K562 (cell line): ENCODE data around the gene VAPB. TPM values are rescaled to one million over a fixed set of nuclear protein-coding genes. Genes with fewer than 3 reads are reported as not detected.

Source experiments
- ATAC-seq: fragments of 200-7000 bp; cut with Tn5 transposase; 3 replicates; pipeline ENCODE4 v1.9.1; 2020; ENCODE audit warnings: moderate library complexity
- BruUV-seq: library from RNA; stranded (reverse); fragments of 400-500 nt; replicated peaks from 2 replicates; lab custom pipeline; 2021; lab: Mats Ljungman, UMichigan
- CTCF ChIA-PET: fragments of 300-600 bp; formaldehyde crosslinking; extraction: SDS; loops from one replicate; lab custom pipeline; 2021; ENCODE audit warnings: low intra/inter-chr PET ratio; lab: Yijun Ruan, JAX
- POLR2A ChIA-PET: fragments of 300-600, 350-650 bp; sonication (Branson Sonifier 250); formaldehyde crosslinking; extraction: SDS; loops from one replicate; lab custom pipeline; 2021; ENCODE audit warnings: antibody characterized with exemption, inconsistent platforms; lab: Yijun Ruan, JAX
- DNase-seq, 4 experiments: peaks; one replicate each; pipeline versions ENCODE4 v3.0.0 to v3.0.0-alpha.2; 2011 to 2018; ENCODE audit warnings: low spot score in 3 of 4, mixed read lengths in 3 of 4; ENCODE audit errors: extremely low read depth in 1 of 4
- FAIRE-seq: peaks from 2 replicates; lab custom pipeline; 2011; peaks lifted over from hg19 to GRCh38; lab: Jason Lieb, UNC
- H2AFZ ChIP-seq: 2 replicates; pipeline ENCODE4 v1.6.0; 2011; ENCODE audit warnings: low read depth, low read length, control low read depth, inconsistent platforms
- H3K27ac ChIP-seq: fragments of 200-600 bp; 3 replicates; pipeline ENCODE4 v1.8.0; 2011; ENCODE audit warnings: low read depth, mild to moderate bottlenecking, control low read depth, inconsistent platforms, low read length, moderate library complexity, mixed read lengths; ENCODE audit errors: extremely low read depth
- H3K27me3 ChIP-seq, 2 experiments: fragments of 300-600 bp in 1 of 2; 2 replicates in 1 of 2; 3 replicates in 1 of 2; pipeline versions ENCODE4 v1.6.0 to v1.8.0; 2011; ENCODE audit warnings: inconsistent platforms in 2 of 2, low read length in 2 of 2, mild to moderate bottlenecking in 1 of 2, mixed read lengths in 1 of 2, moderate library complexity in 1 of 2; ENCODE audit not compliant: control insufficient read depth in 2 of 2, insufficient read depth in 2 of 2
- H3K36me3 ChIP-seq: fragments of 300-600 bp; 3 replicates; pipeline ENCODE4 v1.8.0; 2011; ENCODE audit warnings: mild to moderate bottlenecking, low read length, inconsistent platforms; ENCODE audit not compliant: control insufficient read depth, insufficient read depth
- H3K4me1 ChIP-seq, 2 experiments: fragments of 200-600 bp in 1 of 2; replicated peaks in 1 of 2; 2 replicates in 1 of 2; 3 replicates in 1 of 2; pipeline versions ENCODE4 v1.5.1 to v1.8.0; 2011; ENCODE audit warnings: inconsistent platforms in 2 of 2, low read length in 2 of 2, mild to moderate bottlenecking in 1 of 2, mixed read lengths in 1 of 2, moderate library complexity in 1 of 2; ENCODE audit not compliant: control insufficient read depth in 2 of 2, insufficient read depth in 2 of 2
- H3K4me2 ChIP-seq: 2 replicates; pipeline ENCODE4 v1.6.1; 2011; ENCODE audit warnings: low read length, control low read depth, inconsistent platforms, mixed read lengths; ENCODE audit not compliant: insufficient read depth
- H3K4me3 ChIP-seq: fragments of 200-600 bp; sonication (generic), shearing (Covaris generic); 2 replicates; pipeline ENCODE4 v1.5.1; 2016; ENCODE audit warnings: control low read depth, inconsistent platforms
- H3K79me2 ChIP-seq: fragments of 200-600 bp; 3 replicates; pipeline ENCODE4 v1.8.0; 2011; ENCODE audit warnings: low read length, inconsistent platforms; ENCODE audit not compliant: control insufficient read depth, insufficient read depth
- H3K9ac ChIP-seq, 2 experiments: 2 replicates each; pipeline versions ENCODE4 v1.6.0 to v1.6.1; 2011; ENCODE audit warnings: low read depth in 2 of 2, low read length in 2 of 2, control low read depth in 1 of 2, inconsistent platforms in 1 of 2, mild to moderate bottlenecking in 1 of 2, mixed read lengths in 1 of 2; ENCODE audit not compliant: insufficient read depth in 1 of 2
- H3K9me1 ChIP-seq: one replicate; pipeline ENCODE4 v1.6.0; 2011; ENCODE audit warnings: inconsistent platforms, mild to moderate bottlenecking, low read length, moderate library complexity; ENCODE audit not compliant: control insufficient read depth, insufficient read depth
- H3K9me3 ChIP-seq: replicated peaks from 2 replicates; pipeline ENCODE4 v1.5.1; 2011; ENCODE audit warnings: low read depth, low read length, inconsistent platforms; ENCODE audit not compliant: control insufficient read depth, insufficient read depth
- H4K20me1 ChIP-seq: replicated peaks from 2 replicates; pipeline ENCODE4 v1.6.1; 2011; ENCODE audit warnings: low read length, inconsistent platforms, mixed read lengths; ENCODE audit not compliant: control insufficient read depth, insufficient read depth
- CBFB ChIP-seq: sonication (generic); formaldehyde crosslinking; IDR thresholded peaks from 2 replicates; pipeline ENCODE4 v1.4.0; 2020; ENCODE audit warnings: mild to moderate bottlenecking, missing genetic modification reagents
- CCAR2 ChIP-seq: fragments of 200-400 bp; formaldehyde crosslinking; IDR thresholded peaks from 2 replicates; pipeline ENCODE4 v1.6.1; 2017; ENCODE audit warnings: mild to moderate bottlenecking, low read depth, low read length
- KHSRP ChIP-seq: fragments of 450-650 bp; IDR thresholded peaks from 2 replicates; pipeline ENCODE4 v1.6.1; 2017
- MCM7 ChIP-seq, 2 experiments: fragments of 450-650 bp; IDR thresholded peaks; 2 replicates each; pipeline ENCODE4 v1.6.1; 2016 to 2018
- NR2F6 ChIP-seq: fragments of 450-650 bp; formaldehyde crosslinking; IDR thresholded peaks from 2 replicates; pipeline ENCODE4 v1.4.0; 2020; ENCODE audit warnings: mild to moderate bottlenecking
- POLR2A ChIP-seq: fragments of 450-650 bp; conservative IDR thresholded peaks from 2 replicates; pipeline ENCODE4 v1.6.1; 2016
- RFX7 ChIP-seq: fragments of 250-450 bp; sonication (Bioruptor Pico); IDR thresholded peaks from 2 replicates; pipeline ENCODE4 v1.5.1; 2021; ENCODE audit warnings: mild to moderate bottlenecking
- RUNX1 ChIP-seq: sonication (generic); IDR thresholded peaks from 2 replicates; pipeline ENCODE4 v1.6.1; 2016; ENCODE audit warnings: antibody characterized with exemption, low read depth
- TSC22D4 ChIP-seq: fragments of 450-650 bp; IDR thresholded peaks from 2 replicates; pipeline ENCODE4 v1.6.1; 2016; ENCODE audit warnings: missing genetic modification characterization, missing biosample characterization, control low read depth
- XRCC4 ChIP-seq: IDR thresholded peaks from one replicate; pipeline ENCODE4 v1.6.1; 2011; ENCODE audit not compliant: insufficient read depth, insufficient read length; ENCODE audit errors: extremely low read depth
- ZNF274 ChIP-seq: IDR thresholded peaks from 2 replicates; pipeline ENCODE4 v1.6.1; 2011; ENCODE audit warnings: low read depth, mild to moderate bottlenecking, low read length, moderate library complexity, borderline replicate concordance
- ZNF347 ChIP-seq: fragments of 450-650 bp; formaldehyde crosslinking; IDR thresholded peaks from 2 replicates; pipeline ENCODE4 v1.4.0; 2020; ENCODE audit warnings: low read depth, mild to moderate bottlenecking, moderate library complexity
- ZNF696 ChIP-seq: fragments of 250-450 bp; sonication (Bioruptor Pico); conservative IDR thresholded peaks from 2 replicates; pipeline ENCODE4 v1.4.0; 2020; ENCODE audit warnings: mild to moderate bottlenecking, moderate library complexity
- ZNF75A ChIP-seq: fragments of 450-650 bp; formaldehyde crosslinking; IDR thresholded peaks from 2 replicates; pipeline ENCODE4 v1.4.0; 2020; ENCODE audit warnings: mild to moderate bottlenecking
- WGBS: fragments of 100-300 bp; shearing (Covaris generic); methylation state at CpG from one replicate; pipeline ENCODE4 v1.1.6; 2016; ENCODE audit warnings: low coverage, mixed read lengths; ENCODE audit not compliant: insufficient coverage; ENCODE audit errors: missing lambda C conversion rate; 5-methylcytosine and 5-hydroxymethylcytosine counted together
- in situ Hi-C: fragments of 300-500 bp; cut with MboI; formaldehyde crosslinking; loops from 4 replicates; pipeline ENCODE4 v1.15.0; 2018; ENCODE audit warnings: inconsistent platforms, mixed read lengths
- intact Hi-C: fragments of 100-400 bp; cut with micrococcal nuclease; formaldehyde crosslinking; loops from 2 replicates; pipeline ENCODE4 v1.14.2; 2022
- polyA plus RNA-seq, 8 experiments: library from polyadenylated mRNA; depleted of rRNA in 4 of 8; stranded (reverse) in 5 of 8; unstranded in 3 of 8; fragments of >200 nt; fragmentation: Nextera tagmentation in 2 of 8; fragmentation: Illumina TruSeq in 1 of 8; extraction: Ambion mirVana in 2 of 8; extraction: Trizol in 1 of 8; gene quantifications; 2 replicates each; pipeline versions ENCODE4 v1.2.1 to v1.2.3, GENCODE V29; 2011 to 2014; ENCODE audit warnings: inconsistent platforms in 1 of 8, missing spikeins in 1 of 8
- total RNA-seq, 7 experiments: library from RNA; depleted of rRNA in 6 of 7; stranded (reverse); fragments of >200 nt in 6 of 7; fragmentation: Illumina TruSeq in 2 of 7; extraction: Trizol in 2 of 7; gene quantifications; 2 replicates each; pipeline versions ENCODE4 v1.2.1 to v1.2.3, GENCODE V29; 2011 to 2021; ENCODE audit warnings: low replicate concordance in 1 of 7
- TF ChIP-seq, protein P1 (sequence below): IDR thresholded peaks from 3 replicates; pipeline ENCODE4 v1.6.1; 2011; ENCODE audit warnings: borderline replicate concordance, mild to moderate bottlenecking; ENCODE audit not compliant: insufficient read length, insufficient read depth
- TF ChIP-seq, protein P2 (sequence below): fragments of 450-650 bp; IDR thresholded peaks from 2 replicates; pipeline ENCODE4 v1.6.1; 2016; ENCODE audit warnings: missing biosample characterization, missing genetic modification characterization

VAPB gene
- total and polyA plus RNA-seq, 9 of the 15 experiments (the other 6 are each of a cell fraction or from before 2014, with no cell fraction given): 3.4 to 51.0 (median 27.9) TPM

DNA sequence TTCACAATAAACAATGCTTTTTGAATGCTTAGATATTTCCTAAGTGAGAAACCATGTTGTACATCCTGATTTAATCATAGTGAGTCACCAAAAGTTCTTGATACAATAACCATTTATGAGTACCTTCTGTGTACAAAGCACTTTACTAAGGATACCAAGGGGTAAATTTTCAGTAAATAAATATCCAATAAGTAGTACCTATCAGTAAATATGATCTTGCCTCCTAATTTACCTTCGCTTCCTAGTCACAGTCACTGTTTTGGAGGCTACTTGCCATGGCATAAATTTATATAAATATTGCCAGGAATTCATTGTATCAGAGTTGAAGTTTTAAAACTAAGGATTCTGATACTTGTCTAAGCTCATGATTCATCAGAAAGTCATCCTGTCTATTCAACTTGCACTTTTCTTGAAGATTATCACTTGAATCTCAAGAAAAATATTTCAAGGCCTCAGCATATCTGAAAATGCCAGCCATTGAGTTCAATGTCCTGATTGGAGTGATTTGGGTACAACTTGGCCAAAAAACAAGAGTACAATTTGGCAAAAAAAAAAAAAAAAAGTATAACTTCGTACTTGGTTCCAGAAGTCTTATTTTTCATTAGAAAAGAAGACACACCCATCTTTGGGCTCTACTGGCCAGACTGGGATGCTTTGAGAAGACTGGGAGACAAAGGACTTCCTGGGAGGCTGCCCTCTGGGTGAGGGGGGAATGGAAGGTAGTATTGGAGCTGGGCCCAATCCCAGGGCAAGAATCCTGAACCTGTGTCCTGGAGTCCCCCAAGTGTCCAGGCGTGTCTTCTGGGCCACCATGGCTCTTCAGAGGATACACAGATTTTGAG lies 46.7 kb upstream of the VAPB start:
- no peak for DNase-seq
- no peak overlapping the region for H3K4me2 ChIP-seq
- H3K9me1 ChIP-seq: no peaks in the 10 kb centered on the region
- peaks cover 4 to 6% of the 10 kb centered on the region in 2 experiments; a peak in 3 of 5 replicates for H3K4me1 ChIP-seq
- in situ Hi-C loops: no loop called here
- ATAC-seq: no peak
- H3K4me3 ChIP-seq: no peak overlapping the region
- H2AFZ ChIP-seq: no peak overlapping the region
- CTCF ChIA-PET: no interaction called here
- H3K9me3 ChIP-seq: no peaks in the 10 kb centered on the region
- peaks cover 10% of the 10 kb centered on the region; the same call in 1 of the 3 replicates for H3K79me2 ChIP-seq
- POLR2A ChIA-PET: interaction anchor here (1.2 to 2.2 kb wide), 2 partner anchors 9 to 87 kb away, joined by 3 to 12 read pairs; no protein-coding TSS in a partner anchor
- no peak overlapping the region for H3K27ac ChIP-seq
- no peak for FAIRE-seq
- no peaks in the 10 kb centered on the region for H4K20me1 ChIP-seq
- no peaks in the 10 kb centered on the region for H3K27me3 ChIP-seq
- intact Hi-C loops: no loop called here
- peaks cover 37% of the 10 kb centered on the region for H3K36me3 ChIP-seq
- TF ChIP-seq ZNF75A (CRISPR knock-in tag): no peak
- no peak for TF ChIP-seq RFX7
- TF ChIP-seq CCAR2: no peak
- TF ChIP-seq XRCC4: no peak
- WGBS: 95% methylated on average over 3 of the region's 3 CpGs
- no peak overlapping the region for H3K9ac ChIP-seq
- BruUV-seq: no TSS peak

DNA sequence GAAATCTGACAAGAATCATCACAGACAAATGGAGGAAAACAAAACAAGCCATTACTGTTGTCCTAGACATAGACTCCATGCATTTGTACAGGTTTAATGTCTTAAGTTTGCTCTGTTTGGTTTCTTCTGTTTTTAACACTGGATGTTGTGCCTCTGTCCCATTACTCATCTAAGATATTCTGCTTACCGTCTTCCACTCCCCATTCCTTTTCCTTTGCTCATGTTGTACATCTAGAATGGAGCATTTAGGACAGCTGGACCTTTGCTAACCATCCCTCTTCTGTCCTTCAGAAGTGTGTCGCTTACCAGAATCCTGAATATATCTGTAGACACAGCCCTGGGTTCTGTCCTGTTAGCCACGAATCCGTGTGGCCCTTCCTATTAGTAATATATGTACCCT lies 44.3 kb upstream of the VAPB start:
- Histone ChIP-seq H3K27ac (no peak overlapping the region), H3K4me1 (peaks cover 4 to 6% of the 10 kb centered on the region in 2 experiments; a peak in 3 of 5 replicates), H3K9ac (no peak overlapping the region), H2AFZ (no peak overlapping the region), H4K20me1 (no peaks in the 10 kb centered on the region), H3K9me1 (no peaks in the 10 kb centered on the region), H3K4me2 (no peak overlapping the region), H3K36me3 (peaks cover 37% of the 10 kb centered on the region), H3K9me3 (no peaks in the 10 kb centered on the region), H3K4me3 (no peak overlapping the region), H3K27me3 (no peaks in the 10 kb centered on the region), H3K79me2 (peaks cover 9% of the 10 kb centered on the region; the same call in 1 of the 3 replicates)
- POLR2A ChIA-PET: no interaction called here
- no peak for ATAC-seq
- FAIRE-seq: no peak
- CTCF ChIA-PET: no interaction called here
- in situ Hi-C loops: no loop called here
- 88% methylated on average over 4 of the region's 4 CpGs for WGBS
- BruUV-seq: no TSS peak
- DNase-seq: no peak
- intact Hi-C loops: no loop called here
- TF ChIP-seq ZNF347 (CRISPR knock-in tag) (no peak), ZNF274 (no peak), MCM7 (IDR thresholded peaks at IDR 0.05) (no peak), KHSRP (no peak), NR2F6 (CRISPR knock-in tag) (no peak), ZNF696 (no peak), POLR2A (no peak), RUNX1 (no peak), CBFB (CRISPR knock-in tag) (no peak), TSC22D4 (tag) (no peak)
- TF ChIP-seq, protein P1, sequence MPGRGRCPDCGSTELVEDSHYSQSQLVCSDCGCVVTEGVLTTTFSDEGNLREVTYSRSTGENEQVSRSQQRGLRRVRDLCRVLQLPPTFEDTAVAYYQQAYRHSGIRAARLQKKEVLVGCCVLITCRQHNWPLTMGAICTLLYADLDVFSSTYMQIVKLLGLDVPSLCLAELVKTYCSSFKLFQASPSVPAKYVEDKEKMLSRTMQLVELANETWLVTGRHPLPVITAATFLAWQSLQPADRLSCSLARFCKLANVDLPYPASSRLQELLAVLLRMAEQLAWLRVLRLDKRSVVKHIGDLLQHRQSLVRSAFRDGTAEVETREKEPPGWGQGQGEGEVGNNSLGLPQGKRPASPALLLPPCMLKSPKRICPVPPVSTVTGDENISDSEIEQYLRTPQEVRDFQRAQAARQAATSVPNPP: no peak
- TF ChIP-seq, protein P2, sequence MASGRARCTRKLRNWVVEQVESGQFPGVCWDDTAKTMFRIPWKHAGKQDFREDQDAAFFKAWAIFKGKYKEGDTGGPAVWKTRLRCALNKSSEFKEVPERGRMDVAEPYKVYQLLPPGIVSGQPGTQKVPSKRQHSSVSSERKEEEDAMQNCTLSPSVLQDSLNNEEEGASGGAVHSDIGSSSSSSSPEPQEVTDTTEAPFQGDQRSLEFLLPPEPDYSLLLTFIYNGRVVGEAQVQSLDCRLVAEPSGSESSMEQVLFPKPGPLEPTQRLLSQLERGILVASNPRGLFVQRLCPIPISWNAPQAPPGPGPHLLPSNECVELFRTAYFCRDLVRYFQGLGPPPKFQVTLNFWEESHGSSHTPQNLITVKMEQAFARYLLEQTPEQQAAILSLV (tag): no peak
